HG02763 (cell line): ENCODE results near the gene CTXN2.

Experiments used
- ATAC-seq: cut with Tn5 transposase; IDR thresholded peaks from one replicate; pipeline ENCODE4 v1.9.1; 2021; ENCODE audit warnings: mild to moderate bottlenecking, moderate library complexity; ENCODE audit not compliant: unreplicated experiment

CTXN2 gene

DNA sequence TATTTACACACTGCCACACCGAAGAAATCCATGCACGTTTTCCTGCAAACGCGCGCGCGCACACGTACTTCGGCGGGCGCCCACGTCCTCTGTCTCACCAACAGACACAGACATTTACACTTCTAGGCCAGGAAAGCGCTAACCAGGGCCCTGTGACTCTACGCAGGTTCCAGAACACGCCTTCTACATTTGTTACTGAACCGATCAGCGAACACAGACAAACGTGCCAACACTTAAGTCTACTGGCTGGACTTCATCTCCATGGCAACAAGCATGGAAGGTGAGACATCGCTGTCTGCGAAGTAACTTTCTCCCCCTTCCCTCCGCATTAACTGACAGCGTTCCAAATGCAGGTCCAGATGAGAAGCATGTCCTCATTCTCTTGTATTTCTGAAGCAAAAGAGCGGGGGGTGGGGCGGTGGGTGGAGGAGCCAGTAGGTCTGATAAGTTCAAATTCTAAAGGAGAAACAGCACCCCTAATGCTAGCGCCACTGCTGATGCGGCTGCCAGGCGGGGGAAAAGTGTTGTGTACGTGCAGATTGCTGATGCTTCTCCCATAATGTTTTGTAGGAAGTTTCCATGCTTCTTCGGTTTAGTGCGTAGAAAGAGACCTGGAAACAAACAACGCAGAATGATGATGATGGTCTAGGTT, at the start of gene CTXN2:
Gene CTXN2, plus strand, starts transcription at position 92 of the 652 bp plus-strand sequence. CDS start 9,636 bp downstream, outside the sequence.
- ATAC-seq = no peak

DNA sequence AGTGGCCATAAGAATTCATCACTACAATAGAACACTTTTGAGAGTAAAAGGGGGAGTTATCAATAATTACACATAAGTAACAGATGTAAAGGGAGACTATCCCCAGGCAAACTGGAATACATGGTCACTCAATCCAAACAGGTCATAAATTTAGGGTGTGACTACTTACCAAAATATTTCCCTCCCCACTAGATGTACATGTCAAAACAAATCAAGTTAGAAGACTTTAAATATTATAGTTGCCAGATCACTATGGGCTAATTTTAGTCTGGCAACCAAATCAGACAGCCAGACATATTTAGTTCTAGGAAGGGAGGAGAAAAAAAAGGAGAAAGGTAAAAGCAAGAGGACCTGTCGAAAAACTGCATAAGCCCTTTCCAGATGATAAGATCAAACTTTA, 47.6 kb upstream of the CTXN2 start:
- no peak for ATAC-seq

DNA sequence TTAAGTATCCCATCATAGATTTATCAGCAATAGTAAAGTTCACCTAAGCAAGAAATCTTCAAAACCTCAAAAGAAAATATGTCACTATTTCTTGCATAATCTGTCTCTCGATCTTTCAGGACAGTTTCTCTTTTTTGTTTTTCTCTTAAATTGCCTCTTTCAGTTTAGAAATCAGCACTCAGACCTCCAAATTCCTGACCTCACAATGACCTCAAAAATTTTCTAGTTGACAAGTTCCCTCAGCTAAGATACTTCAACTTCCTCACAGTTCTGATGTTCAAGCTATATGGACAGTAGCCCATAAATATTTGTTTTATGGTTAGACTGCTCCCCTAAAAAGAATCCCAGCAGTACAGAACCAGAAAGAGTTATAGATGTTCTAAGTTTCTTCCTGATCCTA, 46.6 kb upstream of the CTXN2 start:
- peak; percentile 46 for ATAC-seq

DNA sequence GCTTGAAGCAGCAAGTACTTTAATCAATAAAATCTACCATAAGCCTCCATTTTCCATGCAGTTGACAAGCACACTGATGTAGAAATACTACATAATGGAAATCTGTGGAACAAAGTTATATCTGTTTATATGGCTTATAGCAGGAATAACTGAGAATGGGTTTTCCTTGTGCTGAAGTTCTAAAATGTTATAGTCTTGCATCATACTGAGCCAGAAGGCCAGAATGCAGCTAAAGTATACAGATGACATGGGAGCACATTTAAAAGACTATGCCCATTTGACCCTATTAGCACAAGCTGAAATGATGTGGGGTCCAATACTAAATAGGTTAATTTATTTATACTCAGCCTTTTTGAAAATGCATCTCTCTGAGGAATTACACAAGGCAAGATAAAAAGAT, 45.5 kb upstream of the CTXN2 start:
- no peak for ATAC-seq

DNA sequence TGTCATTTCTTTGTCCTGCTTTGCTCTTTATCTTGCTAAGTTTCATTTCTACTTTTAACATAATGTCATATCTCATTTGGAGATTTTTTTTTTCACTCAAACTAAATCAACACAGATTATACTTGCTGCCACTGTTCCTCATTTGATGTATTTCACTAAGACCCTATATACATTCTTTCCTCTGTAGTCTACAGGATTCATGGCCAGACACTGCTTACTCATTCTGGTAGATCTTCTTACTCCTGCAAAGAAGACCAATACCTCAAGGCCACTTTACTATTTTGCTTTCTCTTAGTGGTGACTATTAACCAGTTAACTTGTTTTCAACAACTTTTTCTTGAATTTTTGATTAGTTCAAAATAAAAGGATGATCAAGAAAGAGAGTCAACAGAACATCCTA, 44.1 kb upstream of the CTXN2 start:
- ATAC-seq = no peak

DNA sequence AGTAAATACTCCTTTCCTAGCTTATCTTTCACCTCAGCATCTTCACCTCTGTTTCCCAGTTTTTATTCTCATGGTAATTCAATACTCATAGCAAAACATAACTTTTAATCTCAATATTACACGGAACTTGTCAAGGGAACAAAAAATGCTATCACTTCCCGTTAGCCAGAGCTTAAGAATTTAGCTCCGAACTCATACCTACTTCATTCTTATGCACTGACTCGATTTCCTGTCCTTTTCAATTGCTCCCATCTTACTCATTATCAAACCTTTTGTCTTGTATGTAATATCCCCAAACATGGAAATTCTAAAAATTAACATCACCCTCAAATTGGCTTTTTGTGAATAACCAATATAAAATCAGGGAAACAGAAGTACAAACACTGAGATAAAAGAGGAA, 41.6 kb upstream of the CTXN2 start:
- no peak for ATAC-seq

DNA sequence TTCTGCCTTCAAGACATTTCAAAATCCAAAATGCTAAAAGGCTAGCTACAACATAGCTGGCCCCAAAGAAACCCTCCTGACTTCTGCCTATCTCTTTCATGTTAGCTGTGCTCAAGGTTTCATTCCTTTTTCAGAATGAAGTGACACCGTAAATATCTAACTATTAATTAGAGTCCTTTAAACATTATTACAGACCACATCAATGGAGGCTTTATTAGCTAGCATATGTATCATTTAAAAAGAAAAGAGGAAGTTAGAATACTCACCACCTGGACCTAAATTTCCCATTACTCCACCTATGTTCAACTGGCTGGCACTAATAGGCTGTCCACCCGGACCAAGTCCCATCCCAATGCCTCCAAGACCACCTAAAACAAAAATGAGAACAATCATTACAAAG, 37.9 kb upstream of the CTXN2 start:
- no peak for ATAC-seq

DNA sequence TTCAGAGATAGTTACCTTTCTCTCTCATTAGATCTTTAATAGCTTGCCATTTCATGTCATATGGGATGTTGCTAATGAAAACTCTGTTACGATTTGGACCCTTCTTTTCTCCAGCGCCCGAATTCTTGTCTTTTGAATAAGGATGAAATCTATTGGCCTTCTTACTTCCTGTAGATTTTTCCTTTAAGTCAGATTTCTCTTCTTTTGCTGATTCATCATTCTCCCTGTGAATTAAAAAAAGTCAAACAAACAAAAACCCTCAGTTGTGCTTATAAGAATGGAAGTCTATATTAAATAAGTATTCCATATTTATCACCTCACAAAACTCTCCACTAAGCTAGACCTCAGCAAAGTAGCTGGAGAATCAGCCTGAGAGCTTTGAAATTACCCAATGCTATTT, 22.8 kb upstream of the CTXN2 start:
- no peak for ATAC-seq

DNA sequence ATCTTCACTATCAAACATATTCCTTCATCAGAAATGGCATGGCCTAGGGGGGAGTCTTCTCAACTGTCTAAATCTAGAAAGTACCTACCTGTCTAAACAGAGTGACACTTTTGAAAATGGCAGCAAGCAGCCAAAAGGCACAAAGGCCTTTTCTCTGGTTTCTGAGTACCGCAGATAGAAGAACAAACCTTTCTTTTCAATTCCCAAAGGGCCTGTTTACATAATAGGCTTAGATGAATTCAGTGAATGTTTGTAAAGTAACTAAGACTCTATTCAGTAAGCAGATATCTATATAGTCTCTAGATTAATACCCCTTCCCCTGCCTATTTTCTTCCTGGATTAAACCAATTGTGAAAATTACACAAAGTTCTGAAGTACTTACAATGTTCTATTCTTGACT, 20.5 kb upstream of the CTXN2 start:
- ATAC-seq = no peak

DNA sequence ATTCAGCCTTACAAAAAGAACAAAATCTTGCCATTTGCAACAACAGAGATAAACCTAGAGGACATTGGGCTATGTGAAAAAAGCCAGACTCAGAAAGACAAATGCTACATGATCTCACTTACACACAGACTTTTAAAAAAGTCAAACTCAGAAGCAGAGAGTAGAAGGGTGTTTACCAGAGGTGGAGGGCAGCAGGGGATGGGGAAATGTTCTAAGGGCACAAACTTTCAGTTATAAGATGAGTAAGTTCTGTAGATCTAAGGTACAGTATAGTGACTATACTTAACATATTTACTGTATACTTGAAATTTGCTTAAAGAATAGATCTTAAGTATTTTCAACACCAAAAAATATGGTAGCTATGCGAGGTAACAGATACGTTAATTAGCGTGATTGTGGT, 16.3 kb upstream of the CTXN2 start:
- ATAC-seq = no peak

DNA sequence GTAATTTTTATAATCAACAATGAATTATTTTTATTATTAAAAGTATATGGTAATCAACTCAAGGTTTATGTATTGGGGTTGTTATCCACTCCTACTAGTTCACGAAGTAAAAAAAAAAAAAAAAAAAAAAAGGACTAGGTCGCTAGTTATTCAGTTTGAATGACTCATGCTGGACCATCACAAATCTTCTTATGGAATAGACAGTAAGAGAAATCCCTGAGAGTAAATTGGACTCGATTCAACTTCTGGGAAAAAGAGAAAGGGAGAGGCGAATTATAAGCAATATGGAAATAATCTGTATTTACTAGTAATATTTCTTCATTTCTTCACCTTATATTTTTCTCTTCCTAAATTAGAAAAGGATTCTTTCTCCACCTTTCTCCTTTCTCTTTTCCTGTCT, 15.4 kb upstream of the CTXN2 start:
- ATAC-seq = no peak

DNA sequence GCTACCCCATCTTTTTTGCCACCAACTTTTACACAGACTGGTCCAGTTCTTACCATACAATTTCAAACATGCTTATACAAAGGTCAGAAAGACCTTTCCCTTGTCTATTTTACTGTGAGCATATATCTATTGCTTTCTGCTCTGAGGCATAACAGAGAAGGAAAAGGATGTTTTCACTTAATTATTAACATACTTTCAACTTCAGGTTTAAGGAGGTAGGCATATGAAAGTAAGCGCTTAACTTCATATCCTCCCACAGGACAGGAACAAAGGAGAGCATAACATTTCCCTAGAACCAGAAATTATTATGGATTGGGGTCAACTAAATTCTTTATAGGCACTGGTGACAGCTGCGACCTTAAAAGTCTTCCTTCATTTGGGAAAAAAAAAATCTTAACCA, 14.5 kb upstream of the CTXN2 start:
- ATAC-seq = no peak

DNA sequence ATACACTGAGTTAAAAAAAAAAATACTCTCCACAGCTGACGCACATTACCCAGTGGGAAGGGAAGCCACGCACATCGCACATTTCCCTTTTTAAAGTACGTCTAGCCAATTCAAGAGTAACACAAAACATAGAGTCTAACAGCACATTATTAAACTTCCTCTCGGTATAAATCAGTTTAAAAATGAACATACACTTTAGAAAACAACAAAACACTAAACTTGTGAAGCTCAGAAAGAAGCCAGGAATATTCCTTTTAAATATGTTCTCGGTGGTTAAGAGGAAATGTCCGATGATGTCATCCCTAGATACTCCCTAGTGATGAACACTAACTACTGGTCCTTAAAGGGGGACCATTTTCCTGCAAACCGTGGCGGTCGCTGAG, 14.1 kb upstream of the CTXN2 start:
- peak; percentile 58 for ATAC-seq

DNA sequence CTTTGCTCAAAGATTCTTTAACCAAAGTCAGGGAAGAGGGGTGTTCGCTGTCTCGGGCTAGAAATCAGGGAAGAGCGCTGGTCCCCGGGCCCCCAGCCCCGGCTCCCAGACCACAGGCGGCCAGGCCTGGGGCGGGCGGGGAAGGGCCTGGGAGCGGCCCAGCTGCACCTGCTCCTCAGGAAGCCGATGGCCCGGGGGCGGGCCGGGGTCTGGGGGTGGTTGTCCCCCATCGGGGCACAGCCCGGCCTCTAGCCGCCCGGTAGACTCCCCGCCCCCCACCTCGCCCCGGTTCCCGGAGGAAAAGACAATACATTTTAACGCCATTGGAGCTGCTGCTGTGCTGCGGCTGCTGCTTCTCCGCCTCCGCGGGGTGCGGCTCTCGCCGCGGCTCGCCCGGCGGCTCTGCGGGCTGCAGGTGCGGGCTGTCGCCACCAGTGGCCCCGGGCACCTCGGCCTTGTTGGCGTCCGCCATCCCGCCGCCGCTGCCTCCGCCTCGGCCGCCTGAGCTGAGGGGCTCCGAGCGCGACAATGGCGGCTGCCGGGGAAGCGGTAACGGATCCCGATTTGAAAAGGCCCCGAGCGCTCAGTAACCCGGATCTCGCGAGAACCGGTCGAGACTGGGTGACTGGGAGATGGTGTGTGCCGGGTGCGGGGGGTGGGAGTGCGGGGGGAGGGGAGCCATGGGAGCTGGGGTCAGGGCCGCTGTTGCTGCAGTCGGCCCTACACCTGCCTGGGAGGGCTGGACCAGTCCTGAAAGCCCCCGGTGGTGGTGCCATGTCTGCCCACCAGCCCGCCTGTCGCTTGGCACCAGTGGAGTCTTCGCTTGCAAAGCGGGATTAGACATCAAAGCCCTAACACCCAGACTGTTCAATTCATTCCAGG, 13.5 kb upstream of the CTXN2 start, which contains the start of gene MYEF2:
Gene MYEF2, minus strand, starts transcription at position 530 of the 882 bp plus-strand sequence. Its CDS starts 58 bp downstream, at position 472.
- ATAC-seq = peak; percentile 75

DNA sequence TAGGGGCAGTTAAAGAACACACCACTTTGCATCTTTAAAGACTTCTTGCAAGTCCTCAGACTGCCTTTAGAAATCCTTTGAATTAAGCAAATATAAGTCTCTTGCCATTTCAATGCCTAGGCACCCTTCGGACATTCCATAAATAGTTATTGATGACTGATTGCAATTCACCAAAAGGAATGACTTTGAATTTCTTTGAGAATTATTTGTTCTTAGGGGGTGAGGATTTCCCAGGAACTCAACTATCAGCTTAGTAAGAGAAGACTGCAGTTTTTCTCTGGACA, 12.9 kb upstream of the CTXN2 start:
- no peak for ATAC-seq

DNA sequence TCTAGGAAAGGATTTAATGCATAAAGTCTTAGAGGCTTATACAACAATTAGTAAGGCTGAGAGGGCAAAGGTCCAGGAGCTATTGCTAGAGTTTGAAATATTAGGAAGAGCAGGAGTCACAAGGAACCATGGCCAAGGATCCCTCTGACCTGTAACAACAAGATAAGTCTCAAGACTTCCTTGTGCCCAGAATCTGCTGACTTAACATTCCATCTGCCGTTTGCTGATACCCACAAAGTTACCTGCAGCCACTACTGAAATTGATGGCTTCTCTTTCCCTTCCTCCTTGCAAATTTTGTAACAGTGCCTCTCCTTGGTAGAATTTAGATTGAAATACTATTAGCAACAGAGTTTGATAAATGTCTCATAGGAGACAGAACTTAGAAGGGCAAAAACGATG, 8.7 kb upstream of the CTXN2 start:
- ATAC-seq = no peak

DNA sequence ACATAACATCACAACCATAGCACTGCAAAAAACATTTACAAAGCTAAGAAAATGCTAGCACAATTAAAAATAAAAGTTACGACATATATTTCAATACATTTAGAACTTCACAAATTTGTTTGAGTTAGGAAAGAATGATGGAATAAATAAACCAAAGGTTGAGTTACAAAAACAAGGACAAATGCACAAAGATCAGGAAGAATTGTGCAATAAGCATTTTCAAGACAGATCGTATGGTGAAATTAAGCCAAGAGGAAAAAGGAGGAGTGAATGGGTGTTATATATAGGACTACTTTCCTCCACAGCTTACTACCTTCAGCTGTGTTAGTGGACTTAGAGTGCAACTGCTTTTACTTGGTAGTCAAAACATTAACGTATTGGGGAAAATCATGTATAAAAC, 5.9 kb upstream of the CTXN2 start:
- no peak for ATAC-seq

DNA sequence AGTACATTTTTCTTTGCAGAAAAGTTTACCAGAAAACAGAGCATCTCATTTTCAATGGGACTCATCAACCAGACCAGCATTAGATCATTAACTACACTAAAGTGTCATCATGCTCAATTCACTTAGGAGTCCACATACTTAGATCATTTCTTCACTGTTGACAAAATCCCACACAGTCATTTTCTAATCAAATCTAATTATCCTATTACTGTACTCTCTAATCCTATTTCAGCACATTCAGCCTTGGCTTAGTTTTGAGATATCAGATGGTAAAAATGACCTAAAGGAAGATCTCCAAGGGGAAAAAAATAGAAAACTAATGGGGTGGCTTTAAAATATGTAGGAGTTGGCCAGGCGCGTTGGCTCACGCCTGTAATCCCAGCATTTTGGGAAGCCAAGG, 5.2 kb upstream of the CTXN2 start:
- ATAC-seq = no peak

DNA sequence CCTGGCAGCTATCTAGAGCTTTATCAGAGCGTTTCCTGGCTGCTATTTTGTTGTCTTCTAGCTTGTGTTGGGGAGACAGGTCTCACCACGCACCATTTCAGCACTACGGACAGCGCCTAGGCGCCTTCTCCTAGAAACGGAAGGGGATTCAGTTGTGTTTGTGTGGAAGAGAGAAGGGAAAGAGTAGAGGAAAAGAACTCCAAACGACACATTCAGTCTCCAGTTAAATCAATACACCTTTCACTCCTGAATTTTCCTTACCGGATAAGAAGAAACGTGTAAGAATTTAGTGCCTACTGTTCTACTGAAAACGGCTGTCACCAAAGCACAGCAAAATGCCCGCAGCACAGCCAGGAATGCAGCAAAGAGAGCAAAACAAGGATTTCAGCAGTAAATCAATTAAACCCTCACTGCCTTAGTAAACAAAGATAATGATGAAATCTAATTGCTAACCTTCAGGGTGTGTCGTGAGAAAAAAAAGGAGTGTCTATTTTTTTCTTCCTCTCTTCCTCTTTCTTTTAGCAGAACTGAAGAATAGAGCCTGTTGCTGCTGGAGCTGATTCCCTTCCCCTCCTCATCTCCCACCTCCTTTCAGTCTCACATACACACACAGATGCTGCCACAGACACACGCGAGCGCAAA, 412 bp upstream of the CTXN2 start:
- ATAC-seq = no peak

DNA sequence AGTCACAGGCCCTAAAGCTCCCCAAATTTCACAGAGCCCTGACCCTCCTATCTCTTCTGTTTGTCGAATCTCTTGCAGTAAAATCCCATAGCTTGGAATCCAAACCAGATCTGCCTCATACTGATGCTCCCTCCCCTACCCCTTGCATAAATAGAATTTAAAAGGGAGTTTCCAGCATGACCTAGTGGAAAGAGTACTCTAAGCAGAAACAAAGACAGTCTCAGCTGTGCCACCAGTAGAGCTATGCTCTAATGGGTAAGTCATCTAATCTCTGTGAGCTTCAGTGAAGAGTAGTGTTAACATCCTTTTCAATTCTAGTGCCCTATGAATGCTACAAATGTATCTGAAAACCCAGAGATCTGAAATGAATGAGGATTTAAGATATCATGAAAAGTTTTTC, 10.6 kb downstream of the CTXN2 start:
- ATAC-seq = no peak

DNA sequence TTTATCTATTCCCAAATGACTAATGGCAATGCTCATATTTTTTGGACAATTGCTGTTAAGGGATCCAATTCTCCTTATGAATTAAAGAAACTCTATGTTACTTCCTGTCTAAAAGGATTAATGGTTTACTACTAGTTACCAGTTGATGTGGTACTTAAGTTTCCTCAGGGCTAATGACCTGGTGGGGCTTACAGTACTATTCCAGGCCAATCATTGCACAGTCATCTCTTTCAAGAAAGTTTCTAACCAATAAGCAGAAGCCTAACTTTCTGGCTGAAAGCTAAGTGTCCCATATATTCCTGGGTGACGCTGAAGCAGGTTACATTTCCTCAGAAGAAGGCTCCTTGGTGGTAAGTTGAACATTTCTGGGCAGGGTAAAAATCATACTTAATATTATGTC, 14.5 kb downstream of the CTXN2 start, which contains the start of gene SLC12A1:
Gene SLC12A1, plus strand, starts transcription at position 322 of the 400 bp plus-strand sequence. CDS start 1,418 bp downstream, outside the sequence.
- no peak for ATAC-seq

DNA sequence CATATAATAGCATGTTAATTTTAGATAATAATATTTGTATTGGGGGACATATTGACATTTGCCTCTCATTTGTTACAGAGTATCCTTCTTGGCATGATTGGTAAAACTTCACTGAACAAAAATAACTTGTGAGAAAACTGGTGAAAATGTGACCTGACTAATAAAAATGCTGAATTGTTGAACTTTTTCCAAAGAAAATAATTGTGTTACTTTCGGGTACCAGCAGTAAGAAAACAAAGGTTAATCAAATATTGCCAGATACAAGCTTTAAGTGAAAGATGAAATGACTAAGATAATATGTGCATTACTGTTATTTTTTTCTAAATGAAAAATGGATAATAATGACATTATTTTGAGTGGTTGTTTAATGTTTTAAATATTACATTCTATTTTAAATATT, 29.8 kb downstream of the CTXN2 start:
- no peak for ATAC-seq
